SK-N-SH (cell line): ENCODE measurements around the gene LIN7A. TPM values are rescaled to one million over a fixed set of nuclear protein-coding genes. Genes with fewer than 3 reads are reported as not detected.

Experiments used
- CTCF ChIA-PET: fragments of 300-600, 350-600 bp; formaldehyde crosslinking; extraction: SDS; loops from one replicate; lab custom pipeline; 2021; lab: Yijun Ruan, JAX
- POLR2A ChIA-PET: fragments of 350-600 bp; sonication (Branson Sonifier 250); formaldehyde crosslinking; extraction: SDS; loops from one replicate; lab custom pipeline; 2020; ENCODE audit warnings: antibody characterized with exemption, inconsistent platforms; lab: Yijun Ruan, JAX
- DNase-seq: peaks from one replicate; pipeline ENCODE4 v3.0.0; 2012
- H2AFZ ChIP-seq: fragments of 200-600 bp; sonication (generic); 2 replicates; pipeline ENCODE4 v1.8.1; 2016; ENCODE audit warnings: antibody characterized with exemption, mild to moderate bottlenecking, low read depth
- H3F3A ChIP-seq: fragments of 200-600 bp; sonication (generic); replicated peaks from 2 replicates; pipeline ENCODE3; 2016; ENCODE audit warnings: antibody characterized with exemption, mild to moderate bottlenecking; ENCODE audit not compliant: insufficient read depth
- H3K27ac ChIP-seq, 2 experiments: fragments of 200-500 bp in 1 of 2; fragments of 200-600 bp in 1 of 2; sonication (Bioruptor generic) in 1 of 2; sonication (generic), shearing (Covaris generic) in 1 of 2; 2 replicates each; pipeline versions ENCODE4 v1.5.1 to v1.6.1; 2014 to 2016; ENCODE audit warnings: low read depth in 2 of 2, inconsistent platforms in 1 of 2, low read length in 1 of 2, mild to moderate bottlenecking in 1 of 2, mixed read lengths in 1 of 2
- H3K27me3 ChIP-seq: fragments of 200-600 bp; sonication (generic), shearing (Covaris generic); 2 replicates; pipeline ENCODE4 v1.6.1; 2016; ENCODE audit warnings: mixed run types; ENCODE audit not compliant: insufficient read depth
- H3K36me3 ChIP-seq, 2 experiments: fragments of 200-500 bp in 1 of 2; fragments of 200-600 bp in 1 of 2; sonication (Bioruptor generic) in 1 of 2; sonication (generic) in 1 of 2; replicated peaks in 1 of 2; 2 replicates each; pipeline versions ENCODE3 to v1.5.1; 2014 to 2016; ENCODE audit warnings: low read length in 1 of 2, mild to moderate bottlenecking in 1 of 2; ENCODE audit not compliant: insufficient read depth in 2 of 2, control insufficient read depth in 1 of 2
- H3K4me1 ChIP-seq, 2 experiments: fragments of 200-500 bp in 1 of 2; fragments of 200-600 bp in 1 of 2; sonication (Bioruptor generic) in 1 of 2; sonication (generic), shearing (Covaris generic) in 1 of 2; 2 replicates each; pipeline versions ENCODE4 v1.5.1 to v1.6.1; 2014 to 2016; ENCODE audit warnings: low read depth in 1 of 2, low read length in 1 of 2, mixed run types in 1 of 2; ENCODE audit not compliant: insufficient read depth in 2 of 2, control insufficient read depth in 1 of 2
- H3K4me2 ChIP-seq: fragments of 200-600 bp; sonication (generic), shearing (Covaris generic); 2 replicates; pipeline ENCODE4 v1.6.1; 2017; ENCODE audit warnings: mixed run types
- H3K4me3 ChIP-seq, 2 experiments: fragments of 200-500 bp in 1 of 2; fragments of 200-600 bp in 1 of 2; sonication (Bioruptor generic) in 1 of 2; sonication (generic), shearing (Covaris generic) in 1 of 2; 2 replicates each; pipeline versions ENCODE4 v1.5.1 to v1.8.1; 2014 to 2016; ENCODE audit warnings: low read depth in 2 of 2, inconsistent platforms in 1 of 2, low read length in 1 of 2, mild to moderate bottlenecking in 1 of 2, mixed read lengths in 1 of 2, moderate library complexity in 1 of 2
- H3K79me2 ChIP-seq: fragments of 200-600 bp; sonication (generic); 2 replicates; pipeline ENCODE4 v1.8.1; 2017; ENCODE audit warnings: mild to moderate bottlenecking; ENCODE audit not compliant: insufficient read depth
- H3K9ac ChIP-seq: fragments of 200-600 bp; sonication (generic); 2 replicates; pipeline ENCODE4 v1.6.1; 2017; ENCODE audit warnings: mixed run types
- H3K9me2 ChIP-seq: fragments of 200-600 bp; sonication (generic); 2 replicates; pipeline ENCODE4 v1.6.1; 2017; ENCODE audit warnings: mixed run types
- H3K9me3 ChIP-seq: fragments of 200-600 bp; sonication (generic); 2 replicates; pipeline ENCODE4 v1.6.1; 2017; ENCODE audit warnings: mixed run types, mild to moderate bottlenecking, moderate library complexity
- H4K20me1 ChIP-seq: fragments of 200-600 bp; sonication (generic); 2 replicates; pipeline ENCODE4 v1.6.1; 2017; ENCODE audit warnings: mild to moderate bottlenecking, mixed run types; ENCODE audit not compliant: insufficient read depth
- ELF1 ChIP-seq: IDR thresholded peaks from 2 replicates; pipeline ENCODE4 v1.4.0; 2012
- FOXJ3 ChIP-seq: sonication (generic); formaldehyde crosslinking; IDR thresholded peaks from 2 replicates; pipeline ENCODE4 v1.5.1; 2020; ENCODE audit warnings: mild to moderate bottlenecking, missing genetic modification reagents
- FOXM1 ChIP-seq: IDR thresholded peaks from 2 replicates; pipeline ENCODE4 v1.4.0; 2012; ENCODE audit warnings: low read depth, mild to moderate bottlenecking
- MEF2A ChIP-seq: IDR thresholded peaks from 2 replicates; pipeline ENCODE4 v1.4.0; 2012; ENCODE audit warnings: low read depth, borderline replicate concordance
- MXI1 ChIP-seq: IDR thresholded peaks from 2 replicates; pipeline ENCODE4 v1.6.1; 2012; ENCODE audit warnings: mild to moderate bottlenecking, low read depth, low read length, improper control_type of control experiment
- POLR2AphosphoS5 ChIP-seq: IDR thresholded peaks from 2 replicates; pipeline ENCODE4 v1.6.1; 2012; ENCODE audit warnings: low read depth, low read length
- RAD21 ChIP-seq: IDR thresholded peaks from 2 replicates; pipeline ENCODE4 v1.6.1; 2012; ENCODE audit warnings: mild to moderate bottlenecking, low read length
- SIN3A ChIP-seq: IDR thresholded peaks from 2 replicates; pipeline ENCODE4 v1.6.1; 2012; ENCODE audit warnings: low read depth, mild to moderate bottlenecking, low read length, moderate library complexity, borderline replicate concordance
- SMC3 ChIP-seq: IDR thresholded peaks from 2 replicates; pipeline ENCODE4 v1.6.1; 2012; ENCODE audit warnings: low read depth, low read length, improper control_type of control experiment
- TAF1 ChIP-seq: IDR thresholded peaks from 2 replicates; pipeline ENCODE4 v1.6.1; 2012; ENCODE audit warnings: low read depth, mild to moderate bottlenecking, low read length, moderate library complexity, borderline replicate concordance
- TCF12 ChIP-seq: IDR thresholded peaks from 2 replicates; pipeline ENCODE4 v1.4.0; 2012
- TEAD4 ChIP-seq: IDR thresholded peaks from 2 replicates; pipeline ENCODE4 v1.4.0; 2012; ENCODE audit warnings: mild to moderate bottlenecking, borderline replicate concordance; ENCODE audit not compliant: insufficient read depth
- YY1 ChIP-seq: IDR thresholded peaks from 2 replicates; pipeline ENCODE4 v1.4.0; 2012; ENCODE audit warnings: low read depth, mild to moderate bottlenecking
- polyA plus RNA-seq, 3 experiments: library from polyadenylated mRNA; depleted of rRNA; stranded (reverse); fragments of >200 nt; gene quantifications; 2 replicates each; pipeline ENCODE4 v1.2.3, GENCODE V29; 2012
- TF ChIP-seq, protein P1 (sequence below): IDR thresholded peaks from 2 replicates; pipeline ENCODE4 v1.4.0; 2012; ENCODE audit warnings: low read depth, borderline replicate concordance
- TF ChIP-seq, protein P2 (sequence below): IDR thresholded peaks from 2 replicates; pipeline ENCODE4 v1.4.0; 2012; ENCODE audit warnings: low read depth
- TF ChIP-seq, protein P3 (sequence below): IDR thresholded peaks from 2 replicates; pipeline ENCODE4 v1.4.0; 2012; ENCODE audit warnings: low read depth, borderline replicate concordance
- TF ChIP-seq, protein P4 (sequence below): fragments of 150-350 bp; IDR thresholded peaks from 2 replicates; pipeline ENCODE4 v1.6.1; 2016; ENCODE audit warnings: mild to moderate bottlenecking, low read depth, low read length
- TF ChIP-seq, protein P5 (sequence below): IDR thresholded peaks from 2 replicates; pipeline ENCODE4 v1.6.1; 2012; ENCODE audit warnings: mild to moderate bottlenecking, low read depth, low read length, moderate library complexity

LIN7A gene
- polyA plus RNA-seq, 1 of the 3 experiments (the other 2 are of a cell fraction): not detected

DNA sequence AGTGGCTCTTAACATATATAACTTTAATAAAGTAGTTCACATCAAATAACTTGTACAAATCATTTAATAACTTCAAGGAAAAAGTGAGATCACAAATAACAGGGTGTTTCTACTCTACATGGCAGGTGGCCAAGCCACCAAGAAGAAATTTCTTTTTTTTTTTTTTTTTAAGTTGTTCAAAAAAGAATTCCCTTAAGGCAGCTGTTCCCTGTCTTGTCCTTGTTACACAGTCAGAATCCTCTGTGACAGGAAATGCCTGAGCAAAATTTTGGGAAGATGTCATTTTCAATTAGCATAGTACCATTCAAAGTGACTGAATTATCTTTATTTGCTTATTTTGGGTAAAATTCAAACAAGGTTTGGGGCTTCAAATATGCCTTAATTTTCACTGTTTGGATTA is 79.4 kb downstream of the LIN7A start:
- Histone ChIP-seq H3K27me3 (no peaks in the 10 kb centered on the region; the same call in none of the 2 replicates), H4K20me1 (no peaks in the 10 kb centered on the region), H3K4me2 (no peak overlapping the region), H3K79me2 (no peaks in the 10 kb centered on the region), H3F3A (no peaks in the 10 kb centered on the region), H2AFZ (no peak overlapping the region), H3K4me3 (no peak overlapping the region), H3K9me2 (no peaks in the 10 kb centered on the region), H3K36me3 (no peaks in the 10 kb centered on the region), H3K4me1 (peaks cover 0 to 3% of the 10 kb centered on the region in 2 experiments; a peak in 1 of 4 replicates), H3K9me3 (no peaks in the 10 kb centered on the region), H3K27ac (no peak overlapping the region), H3K9ac (no peak overlapping the region)
- CTCF ChIA-PET: no interaction called here
- no peak for DNase-seq
- POLR2A ChIA-PET: no interaction called here
- TF ChIP-seq, protein P1, sequence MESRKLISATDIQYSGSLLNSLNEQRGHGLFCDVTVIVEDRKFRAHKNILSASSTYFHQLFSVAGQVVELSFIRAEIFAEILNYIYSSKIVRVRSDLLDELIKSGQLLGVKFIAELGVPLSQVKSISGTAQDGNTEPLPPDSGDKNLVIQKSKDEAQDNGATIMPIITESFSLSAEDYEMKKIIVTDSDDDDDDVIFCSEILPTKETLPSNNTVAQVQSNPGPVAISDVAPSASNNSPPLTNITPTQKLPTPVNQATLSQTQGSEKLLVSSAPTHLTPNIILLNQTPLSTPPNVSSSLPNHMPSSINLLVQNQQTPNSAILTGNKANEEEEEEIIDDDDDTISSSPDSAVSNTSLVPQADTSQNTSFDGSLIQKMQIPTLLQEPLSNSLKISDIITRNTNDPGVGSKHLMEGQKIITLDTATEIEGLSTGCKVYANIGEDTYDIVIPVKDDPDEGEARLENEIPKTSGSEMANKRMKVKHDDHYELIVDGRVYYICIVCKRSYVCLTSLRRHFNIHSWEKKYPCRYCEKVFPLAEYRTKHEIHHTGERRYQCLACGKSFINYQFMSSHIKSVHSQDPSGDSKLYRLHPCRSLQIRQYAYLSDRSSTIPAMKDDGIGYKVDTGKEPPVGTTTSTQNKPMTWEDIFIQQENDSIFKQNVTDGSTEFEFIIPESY: no peak
- TF ChIP-seq FOXJ3 (CRISPR knock-in tag) (no peak), SIN3A (no peak), TEAD4 (no peak), FOXM1 (no peak), SMC3 (no peak), TCF12 (no peak), ELF1 (no peak), TAF1 (no peak), YY1 (no peak), MXI1 (no peak), MEF2A (no peak), RAD21 (no peak), POLR2AphosphoS5 (no peak)
- TF ChIP-seq, protein P2, sequence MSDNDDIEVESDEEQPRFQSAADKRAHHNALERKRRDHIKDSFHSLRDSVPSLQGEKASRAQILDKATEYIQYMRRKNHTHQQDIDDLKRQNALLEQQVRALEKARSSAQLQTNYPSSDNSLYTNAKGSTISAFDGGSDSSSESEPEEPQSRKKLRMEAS: no peak
- TF ChIP-seq, protein P3, sequence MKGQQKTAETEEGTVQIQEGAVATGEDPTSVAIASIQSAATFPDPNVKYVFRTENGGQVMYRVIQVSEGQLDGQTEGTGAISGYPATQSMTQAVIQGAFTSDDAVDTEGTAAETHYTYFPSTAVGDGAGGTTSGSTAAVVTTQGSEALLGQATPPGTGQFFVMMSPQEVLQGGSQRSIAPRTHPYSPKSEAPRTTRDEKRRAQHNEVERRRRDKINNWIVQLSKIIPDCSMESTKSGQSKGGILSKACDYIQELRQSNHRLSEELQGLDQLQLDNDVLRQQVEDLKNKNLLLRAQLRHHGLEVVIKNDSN: no peak
- TF ChIP-seq, protein P4, sequence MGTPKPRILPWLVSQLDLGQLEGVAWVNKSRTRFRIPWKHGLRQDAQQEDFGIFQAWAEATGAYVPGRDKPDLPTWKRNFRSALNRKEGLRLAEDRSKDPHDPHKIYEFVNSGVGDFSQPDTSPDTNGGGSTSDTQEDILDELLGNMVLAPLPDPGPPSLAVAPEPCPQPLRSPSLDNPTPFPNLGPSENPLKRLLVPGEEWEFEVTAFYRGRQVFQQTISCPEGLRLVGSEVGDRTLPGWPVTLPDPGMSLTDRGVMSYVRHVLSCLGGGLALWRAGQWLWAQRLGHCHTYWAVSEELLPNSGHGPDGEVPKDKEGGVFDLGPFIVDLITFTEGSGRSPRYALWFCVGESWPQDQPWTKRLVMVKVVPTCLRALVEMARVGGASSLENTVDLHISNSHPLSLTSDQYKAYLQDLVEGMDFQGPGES: no peak
- TF ChIP-seq, protein P5, sequence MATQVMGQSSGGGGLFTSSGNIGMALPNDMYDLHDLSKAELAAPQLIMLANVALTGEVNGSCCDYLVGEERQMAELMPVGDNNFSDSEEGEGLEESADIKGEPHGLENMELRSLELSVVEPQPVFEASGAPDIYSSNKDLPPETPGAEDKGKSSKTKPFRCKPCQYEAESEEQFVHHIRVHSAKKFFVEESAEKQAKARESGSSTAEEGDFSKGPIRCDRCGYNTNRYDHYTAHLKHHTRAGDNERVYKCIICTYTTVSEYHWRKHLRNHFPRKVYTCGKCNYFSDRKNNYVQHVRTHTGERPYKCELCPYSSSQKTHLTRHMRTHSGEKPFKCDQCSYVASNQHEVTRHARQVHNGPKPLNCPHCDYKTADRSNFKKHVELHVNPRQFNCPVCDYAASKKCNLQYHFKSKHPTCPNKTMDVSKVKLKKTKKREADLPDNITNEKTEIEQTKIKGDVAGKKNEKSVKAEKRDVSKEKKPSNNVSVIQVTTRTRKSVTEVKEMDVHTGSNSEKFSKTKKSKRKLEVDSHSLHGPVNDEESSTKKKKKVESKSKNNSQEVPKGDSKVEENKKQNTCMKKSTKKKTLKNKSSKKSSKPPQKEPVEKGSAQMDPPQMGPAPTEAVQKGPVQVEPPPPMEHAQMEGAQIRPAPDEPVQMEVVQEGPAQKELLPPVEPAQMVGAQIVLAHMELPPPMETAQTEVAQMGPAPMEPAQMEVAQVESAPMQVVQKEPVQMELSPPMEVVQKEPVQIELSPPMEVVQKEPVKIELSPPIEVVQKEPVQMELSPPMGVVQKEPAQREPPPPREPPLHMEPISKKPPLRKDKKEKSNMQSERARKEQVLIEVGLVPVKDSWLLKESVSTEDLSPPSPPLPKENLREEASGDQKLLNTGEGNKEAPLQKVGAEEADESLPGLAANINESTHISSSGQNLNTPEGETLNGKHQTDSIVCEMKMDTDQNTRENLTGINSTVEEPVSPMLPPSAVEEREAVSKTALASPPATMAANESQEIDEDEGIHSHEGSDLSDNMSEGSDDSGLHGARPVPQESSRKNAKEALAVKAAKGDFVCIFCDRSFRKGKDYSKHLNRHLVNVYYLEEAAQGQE: no peak
